HepG2 (cell line): ENCODE measurements around the gene ZNF8. TPM values are rescaled to one million over a fixed set of nuclear protein-coding genes. Genes with fewer than 3 reads are reported as not detected.

Experiments
- ARID4A ChIP-seq: sonication (generic); formaldehyde crosslinking; IDR thresholded peaks from 2 replicates; pipeline ENCODE4 v1.5.0; 2020; ENCODE audit warnings: mild to moderate bottlenecking, missing genetic modification reagents, borderline replicate concordance
- CENPT ChIP-seq: sonication (generic); formaldehyde crosslinking; IDR thresholded peaks from 2 replicates; pipeline ENCODE4 v1.8.0; 2022; ENCODE audit warnings: low read depth, mild to moderate bottlenecking, moderate library complexity, missing genetic modification reagents
- ELF4 ChIP-seq: sonication (generic); formaldehyde crosslinking; IDR thresholded peaks from 2 replicates; pipeline ENCODE4 v1.5.0; 2020; ENCODE audit warnings: missing genetic modification reagents, mild to moderate bottlenecking, moderate library complexity, borderline replicate concordance
- ELK4 ChIP-seq: sonication (generic); formaldehyde crosslinking; IDR thresholded peaks from 2 replicates; pipeline ENCODE4 v1.9.0; 2021; ENCODE audit warnings: missing genetic modification reagents, borderline replicate concordance
- FOXP4 ChIP-seq: sonication (generic); formaldehyde crosslinking; IDR thresholded peaks from 2 replicates; pipeline ENCODE4 v1.4.0; 2020; ENCODE audit warnings: missing genetic modification reagents
- KDM5A ChIP-seq: fragments of 200-600 bp; sonication (generic); IDR thresholded peaks from 2 replicates; pipeline ENCODE4 v1.7.0; 2018; ENCODE audit warnings: antibody characterized with exemption, mild to moderate bottlenecking, low read length, borderline replicate concordance
- MAF1 ChIP-seq: sonication (generic); formaldehyde crosslinking; IDR thresholded peaks from 2 replicates; pipeline ENCODE4 v1.5.0; 2020; ENCODE audit warnings: missing genetic modification reagents, borderline replicate concordance
- SOX6 ChIP-seq, 2 experiments: fragments of 450-650 bp in 1 of 2; sonication (generic) in 1 of 2; formaldehyde crosslinking in 1 of 2; IDR thresholded peaks; 2 replicates each; pipeline versions ENCODE4 v1.4.0 to v1.6.1; 2017 to 2020; ENCODE audit warnings: antibody characterized with exemption in 1 of 2, mild to moderate bottlenecking in 1 of 2, missing genetic modification reagents in 1 of 2
- UBTF ChIP-seq: sonication (generic); formaldehyde crosslinking; IDR thresholded peaks from 2 replicates; pipeline ENCODE4 v1.4.0; 2020; ENCODE audit warnings: mild to moderate bottlenecking, missing genetic modification reagents
- ZBTB33 ChIP-seq: sonication (generic); formaldehyde crosslinking; IDR thresholded peaks from 2 replicates; pipeline ENCODE4 v1.4.0; 2020; ENCODE audit warnings: missing genetic modification reagents
- ZFP82 ChIP-seq: sonication (generic); formaldehyde crosslinking; IDR thresholded peaks from 2 replicates; pipeline ENCODE4 v1.5.1; 2020; ENCODE audit warnings: mild to moderate bottlenecking, missing genetic modification reagents, borderline replicate concordance
- ZNF570 ChIP-seq: sonication (generic); formaldehyde crosslinking; IDR thresholded peaks from 2 replicates; pipeline ENCODE4 v1.4.0; 2020; ENCODE audit warnings: mild to moderate bottlenecking, missing genetic modification reagents, borderline replicate concordance
- ZNF781 ChIP-seq: sonication (generic); formaldehyde crosslinking; IDR thresholded peaks from 2 replicates; pipeline ENCODE4 v1.5.1; 2020; ENCODE audit warnings: borderline replicate concordance, mild to moderate bottlenecking, missing genetic modification reagents; ENCODE audit errors: not compliant biosample characterization
- polyA plus RNA-seq, 8 experiments: library from polyadenylated mRNA; depleted of rRNA in 3 of 8; stranded (reverse) in 7 of 8; unstranded in 1 of 8; fragments of >200 nt; fragmentation: Illumina TruSeq in 4 of 8; extraction: Trizol in 4 of 8; gene quantifications; 2 replicates each; pipeline versions ENCODE4 v1.2.1 to v1.2.3, GENCODE V29; 2011 to 2016; ENCODE audit warnings: low read depth in 4 of 8, missing spikeins in 1 of 8, mixed read lengths in 1 of 8; ENCODE audit not compliant: insufficient read depth in 1 of 8
- total RNA-seq, 5 experiments: library from RNA; depleted of rRNA; stranded (reverse); fragments of >200 nt; fragmentation: Illumina TruSeq; extraction: Trizol; gene quantifications; 2 replicates each; pipeline ENCODE4 v1.2.3, GENCODE V29; 2016; ENCODE audit warnings: low read depth in 1 of 5

ZNF8 gene
- total and polyA plus RNA-seq, 2 of the 13 experiments (the other 11 are each of a cell fraction or from before 2014, with no cell fraction given): 3.1 to 3.3 TPM

GRCh38 chr19:58279042-58279924, 528 bp downstream of the ZNF8 start (continued):
- TF ChIP-seq ARID4A (CRISPR knock-in tag) (peak; percentile 84; the same call in 1 of the 2 replicates), ZNF570 (CRISPR knock-in tag) (no peak), FOXP4 (CRISPR knock-in tag) (no peak), ELK4 (CRISPR knock-in tag) (no peak), UBTF (CRISPR knock-in tag) (0 out of 2 replicates have a peak, but pooled peaks have one; percentile 24), ZFP82 (0 out of 2 replicates have a peak, but pooled peaks have one; percentile 20), SOX6 (IDR thresholded peaks at IDR 0.05) (no peak), SOX6 (CRISPR knock-in tag; IDR thresholded peaks at IDR 0.05) (peak; percentile 31), ELF4 (CRISPR knock-in tag) (peak; percentile 84; the same call in 1 of the 2 replicates), ZBTB33 (CRISPR knock-in tag) (0 out of 2 replicates have a peak, but pooled peaks have one; percentile 18), MAF1 (CRISPR knock-in tag) (0 out of 2 replicates have a peak, but pooled peaks have one; percentile 60), CENPT (no peak), ZNF781 (CRISPR knock-in tag) (peak; percentile 57), KDM5A (peak; percentile 72; the same call in 1 of the 2 replicates)
